ENCODE measurements around the gene SH2D3A.

DNA sequence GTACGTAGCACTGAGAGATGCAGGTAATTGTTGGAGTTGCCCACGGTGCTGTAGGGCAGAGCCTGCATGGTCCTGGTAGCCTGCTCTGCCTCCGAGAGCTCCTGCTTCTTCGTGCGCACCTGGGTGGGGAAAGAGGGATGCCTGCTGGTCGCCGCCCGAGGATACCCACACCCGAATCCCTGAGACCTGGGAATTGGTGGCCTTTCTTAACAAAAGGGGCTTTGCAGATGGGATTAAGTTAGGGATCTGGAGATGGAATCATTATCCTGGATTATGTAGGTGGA lies 56.2 kb downstream of the SH2D3A start:
- TF ChIP-seq CTCF (conservative IDR thresholded peaks at IDR 0.05) (no peak), EZH2 (IDR thresholded peaks at IDR 0.05; ENCODE audit: low read depth) (no peak)

Data from PC-9 (cell line).